GM21423 (cell line): ENCODE data around the gene PPFIA1.
"Not testable (repeated sequence)": the region's sequence is repeated elsewhere in the genome, so short reads cannot be mapped to it uniquely, and the experiment has no call there.

Experiments
- ATAC-seq: cut with Tn5 transposase; IDR thresholded peaks from one replicate; pipeline ENCODE4 v1.9.1; 2021; ENCODE audit warnings: mild to moderate bottlenecking, moderate library complexity; ENCODE audit not compliant: unreplicated experiment

The PPFIA1 gene

DNA sequence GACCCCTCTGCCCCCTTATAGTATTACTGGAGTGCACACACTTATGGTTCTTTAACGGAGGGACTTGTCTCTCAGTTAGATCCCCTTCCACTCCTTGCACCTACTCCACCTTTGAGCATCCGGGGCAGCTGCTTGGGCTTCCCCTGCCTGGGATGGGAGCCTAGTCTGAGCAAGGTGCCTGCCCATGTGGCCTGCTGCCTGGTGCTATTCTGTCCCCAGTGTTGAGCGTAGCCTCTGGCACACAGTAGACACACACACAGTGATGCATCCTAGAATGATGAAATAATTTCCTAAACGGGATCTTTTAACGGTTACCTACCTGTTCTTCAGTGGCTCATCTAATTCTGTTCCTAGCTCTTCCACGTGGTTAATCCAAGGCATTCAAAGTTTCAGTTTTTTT lies 22.4 kb downstream of the PPFIA1 start:
- no peak for ATAC-seq

DNA sequence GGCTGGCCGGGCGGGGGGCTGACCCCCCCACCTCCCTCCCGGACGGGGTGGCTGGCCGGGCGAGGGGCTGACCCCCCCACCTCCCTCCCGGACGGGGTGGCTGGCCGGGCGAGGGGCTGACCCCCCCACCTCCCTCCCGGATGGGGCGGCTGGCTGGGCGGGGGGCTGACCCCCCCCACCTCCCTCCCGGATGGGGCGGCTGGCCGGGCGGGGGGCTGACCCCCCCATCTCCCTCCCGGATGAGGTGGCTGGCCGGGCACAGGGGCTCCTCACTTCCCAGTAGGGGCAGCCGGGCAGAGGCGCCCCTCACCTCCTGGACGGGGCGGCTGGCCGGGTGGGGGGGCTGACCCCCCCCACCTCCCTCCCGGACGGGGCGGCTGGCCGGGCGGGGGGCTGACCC lies 24.7 kb downstream of the PPFIA1 start:
- ATAC-seq, result not testable (repeated sequence)

DNA sequence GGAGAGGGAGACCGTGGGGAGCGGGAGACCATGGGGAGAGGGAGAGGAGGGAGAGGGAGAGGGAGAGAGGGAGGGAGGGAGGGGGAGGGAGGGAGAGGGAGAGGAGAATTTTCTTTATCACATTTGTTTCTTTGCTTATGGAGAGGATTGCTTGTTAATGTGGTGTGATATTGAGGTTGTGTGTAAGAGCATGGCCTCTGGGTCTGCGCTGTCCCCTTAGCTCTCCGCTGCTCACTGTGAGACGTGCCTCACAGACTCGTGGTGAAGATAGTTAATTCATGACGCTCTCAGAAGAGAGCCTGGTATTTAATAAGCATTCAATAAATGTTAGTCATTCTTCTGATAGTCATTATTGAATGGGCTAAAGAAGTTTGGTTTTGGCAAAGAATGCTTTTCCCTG lies 26.2 kb downstream of the PPFIA1 start:
- ATAC-seq, result no peak

DNA sequence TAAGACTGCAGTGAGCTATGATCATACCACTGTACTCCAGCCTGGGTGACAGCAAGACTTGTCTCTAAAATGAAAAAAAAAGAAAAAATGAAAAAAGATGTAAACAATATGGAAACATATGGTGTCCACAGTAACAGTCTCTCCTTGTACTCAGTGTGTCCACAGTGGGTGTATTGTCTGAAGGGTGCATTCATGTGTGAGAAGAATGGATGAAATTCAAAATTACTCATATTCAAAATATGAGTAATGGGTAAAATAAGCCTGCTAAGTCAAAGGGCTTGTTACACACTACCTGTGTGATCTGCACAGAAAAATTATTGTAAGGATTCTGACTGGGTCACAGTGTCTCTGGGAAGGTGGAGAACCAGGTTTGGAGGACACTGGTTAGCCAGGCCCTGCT lies 26.9 kb downstream of the PPFIA1 start:
- no peak for ATAC-seq

DNA sequence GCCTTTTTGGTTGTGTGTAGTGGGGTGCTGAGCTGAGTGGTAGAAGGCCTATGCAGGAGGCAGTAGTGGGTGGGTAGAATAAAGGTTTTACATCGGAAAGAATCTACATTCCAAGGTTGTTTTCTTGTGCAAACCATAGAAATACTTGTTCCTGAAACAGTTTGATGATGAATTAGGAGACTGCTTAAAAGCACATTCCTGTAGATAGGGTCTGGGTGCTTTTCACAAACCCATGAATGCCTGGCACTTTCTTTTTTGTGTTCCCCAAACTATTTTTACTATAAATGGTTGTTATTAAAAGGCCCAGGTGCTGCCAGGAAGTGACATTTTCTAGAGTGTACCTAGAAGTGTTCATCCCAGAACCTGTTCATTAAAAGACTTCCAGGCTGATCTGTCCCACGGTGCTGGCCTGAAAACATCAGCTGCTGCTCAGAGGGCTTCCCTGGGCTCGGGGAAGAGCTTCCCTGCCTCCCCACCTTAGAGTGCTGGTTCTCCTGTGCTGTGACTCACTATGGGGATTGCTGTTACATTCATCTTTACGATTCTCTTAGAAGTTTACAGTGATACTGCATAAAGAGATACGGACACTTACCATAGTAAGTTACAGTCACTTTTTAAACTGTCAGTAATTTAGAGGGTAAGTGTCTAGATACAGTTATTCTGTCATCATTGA lies 27.9 kb downstream of the PPFIA1 start:
- ATAC-seq, result no peak

DNA sequence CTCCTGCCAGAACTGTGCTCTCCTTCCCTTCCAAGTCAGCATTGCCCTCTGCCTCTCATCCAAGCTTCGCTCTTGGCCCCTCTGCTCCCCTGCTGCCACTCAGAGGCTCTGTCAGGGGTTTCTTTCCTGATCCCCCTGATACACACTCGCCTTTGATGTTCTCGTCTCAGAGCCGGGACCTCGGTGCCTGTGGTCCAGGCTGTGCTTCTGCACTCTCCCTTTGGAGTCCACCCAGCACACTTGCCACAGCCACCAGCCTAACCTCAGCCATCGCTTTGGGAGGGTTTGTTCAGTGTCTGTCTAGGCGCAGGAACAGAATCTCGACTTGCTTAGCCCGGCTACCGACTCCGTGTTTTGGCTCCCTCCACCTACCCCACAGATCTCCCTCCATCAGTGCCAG lies 29.1 kb downstream of the PPFIA1 start:
- ATAC-seq, result no peak

DNA sequence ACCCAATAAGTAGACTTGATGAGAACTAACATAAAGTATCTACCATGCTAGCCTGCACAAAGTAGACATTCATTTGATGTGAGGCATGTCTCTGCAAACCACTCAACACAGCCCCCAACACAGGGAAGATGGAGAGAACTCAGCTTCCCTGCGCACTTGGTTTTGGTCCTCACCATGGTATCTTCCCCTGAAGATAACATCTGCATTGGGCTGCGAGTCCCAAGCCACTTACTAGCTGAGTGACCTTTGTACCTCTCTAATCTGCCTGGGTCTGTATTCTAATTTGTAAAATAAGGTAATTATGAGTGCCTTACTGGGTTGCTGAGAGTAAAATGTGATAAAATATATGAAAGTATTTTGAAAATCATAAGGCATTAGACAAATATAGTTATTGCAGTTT lies 30.7 kb downstream of the PPFIA1 start:
- no peak for ATAC-seq

DNA sequence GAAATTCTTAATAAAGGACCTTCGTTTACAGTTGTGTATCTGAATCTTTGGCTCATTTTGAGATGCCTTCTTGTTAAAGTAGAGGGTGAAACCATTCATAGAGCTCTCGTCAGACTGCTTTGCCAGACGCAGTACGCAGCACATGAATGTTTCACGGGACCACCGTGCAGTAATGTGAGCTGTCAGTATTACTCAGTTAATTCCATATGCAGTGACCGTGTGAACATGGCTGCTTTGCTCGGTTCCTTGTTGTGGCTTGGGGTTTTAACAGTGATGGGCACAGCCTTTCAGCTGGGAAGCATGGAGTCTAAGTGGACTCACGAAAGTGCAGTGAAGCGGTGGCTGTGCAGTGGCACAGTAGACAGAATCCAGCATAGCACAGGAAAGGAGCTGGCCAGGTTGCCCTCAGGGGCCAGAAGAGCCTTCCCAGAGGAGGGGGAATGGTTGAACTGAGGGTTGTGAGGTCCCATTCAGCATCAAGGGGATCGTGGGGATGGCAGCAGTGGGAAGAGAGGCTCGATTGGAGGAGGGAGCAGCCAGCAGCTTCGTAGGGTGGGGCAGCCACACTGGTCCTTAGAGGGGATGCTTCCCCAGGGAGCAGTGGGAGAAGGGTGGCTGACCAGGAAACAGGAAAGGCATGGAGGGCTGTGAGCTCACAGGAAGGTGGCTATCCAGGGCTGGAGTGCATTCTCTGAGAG lies 31.4 kb downstream of the PPFIA1 start:
- ATAC-seq, result no peak

DNA sequence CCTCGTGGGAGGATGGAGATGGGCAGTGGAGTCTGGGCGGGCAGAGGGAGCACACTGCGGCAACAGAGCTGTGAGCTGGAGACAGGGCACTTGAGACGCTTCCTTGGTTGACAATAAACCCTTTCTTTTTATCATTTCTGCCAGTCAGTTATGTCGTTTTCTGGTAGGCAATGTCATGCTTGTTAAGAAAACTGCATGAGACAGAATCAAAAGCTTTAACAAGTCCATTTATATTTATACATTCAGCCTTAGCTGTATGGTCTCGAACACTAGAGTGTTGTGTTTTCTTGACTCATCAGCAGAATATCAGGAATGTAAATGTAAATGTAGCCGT lies 31.9 kb downstream of the PPFIA1 start:
- ATAC-seq, result no peak

DNA sequence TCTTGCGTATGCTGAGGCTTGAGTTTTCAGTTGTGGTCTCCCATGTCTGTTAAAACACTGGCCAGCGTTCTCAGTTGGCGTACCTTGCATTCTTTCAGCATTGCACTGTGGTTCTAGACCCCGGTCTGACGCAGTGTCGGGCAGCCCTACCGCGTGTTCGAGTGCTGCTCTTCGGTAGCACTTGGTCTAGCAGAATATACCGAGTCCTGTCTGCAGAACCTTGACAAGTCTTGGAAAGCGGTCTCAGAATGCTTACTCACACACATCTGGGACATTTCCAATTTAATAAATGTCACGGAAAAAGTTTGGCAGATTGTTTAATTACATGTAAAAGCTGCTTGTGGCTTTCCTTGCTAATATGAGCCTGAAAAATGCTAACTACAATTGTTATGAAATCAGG lies 32.6 kb downstream of the PPFIA1 start:
- no peak for ATAC-seq

DNA sequence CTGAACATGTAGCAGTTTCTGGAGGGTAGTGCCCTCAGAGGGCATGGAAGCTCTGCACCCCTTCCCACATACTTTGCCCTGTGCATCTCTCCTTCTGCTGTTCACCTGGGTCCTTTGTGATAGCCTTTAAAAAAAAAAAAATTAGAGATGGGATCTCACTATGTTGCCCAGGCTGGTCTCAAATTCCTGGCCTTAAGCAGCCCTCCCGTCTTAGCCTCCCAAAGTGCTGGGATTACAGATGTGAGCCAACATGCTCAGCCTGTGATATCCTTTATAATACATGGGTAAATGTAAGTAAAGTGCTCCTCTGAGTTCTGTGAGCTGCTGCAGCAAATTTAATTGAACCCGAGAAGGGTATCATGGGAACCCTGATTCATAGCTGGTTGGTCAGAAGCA lies 33.7 kb downstream of the PPFIA1 start:
- no peak for ATAC-seq

DNA sequence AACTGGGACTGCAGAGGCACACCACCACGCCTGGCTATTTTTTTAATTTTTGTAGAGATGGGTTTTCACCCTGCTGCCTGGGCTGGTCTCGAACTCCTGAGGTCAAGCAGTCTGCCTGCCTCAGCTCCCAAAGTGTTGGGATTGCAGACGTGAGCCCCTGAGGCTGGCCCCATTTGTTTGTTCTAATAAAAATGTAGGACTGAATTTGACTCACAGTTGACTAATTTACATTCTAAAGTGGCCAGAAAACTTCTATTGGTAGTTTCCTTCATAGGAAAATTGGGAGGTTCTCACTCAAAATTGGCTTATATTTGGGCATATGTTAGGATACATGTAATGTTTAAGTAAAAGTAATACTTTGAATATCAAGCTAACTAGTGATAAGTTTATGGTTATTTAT lies 35.0 kb downstream of the PPFIA1 start:
- no peak for ATAC-seq

DNA sequence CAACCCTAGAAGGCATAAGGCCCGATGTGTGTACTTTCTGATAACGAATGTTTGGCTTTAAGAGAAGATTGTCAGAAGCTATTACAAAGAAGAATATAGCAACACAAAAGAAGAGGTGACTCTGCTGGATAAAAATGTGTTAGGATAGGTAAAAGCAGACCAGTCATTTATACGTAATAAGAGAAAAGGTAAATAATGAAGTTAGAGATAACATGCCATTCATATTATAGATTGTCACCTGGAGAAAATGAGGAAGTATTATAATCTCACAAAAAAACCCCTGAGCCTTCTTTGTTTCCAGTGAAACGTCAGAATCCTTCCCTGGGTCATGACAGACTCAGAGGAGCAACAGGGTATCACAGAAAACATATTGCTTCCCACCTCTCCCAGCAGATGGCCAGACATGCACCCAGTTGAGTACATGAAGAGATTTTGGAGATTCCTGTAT lies 36.1 kb downstream of the PPFIA1 start:
- no peak for ATAC-seq

DNA sequence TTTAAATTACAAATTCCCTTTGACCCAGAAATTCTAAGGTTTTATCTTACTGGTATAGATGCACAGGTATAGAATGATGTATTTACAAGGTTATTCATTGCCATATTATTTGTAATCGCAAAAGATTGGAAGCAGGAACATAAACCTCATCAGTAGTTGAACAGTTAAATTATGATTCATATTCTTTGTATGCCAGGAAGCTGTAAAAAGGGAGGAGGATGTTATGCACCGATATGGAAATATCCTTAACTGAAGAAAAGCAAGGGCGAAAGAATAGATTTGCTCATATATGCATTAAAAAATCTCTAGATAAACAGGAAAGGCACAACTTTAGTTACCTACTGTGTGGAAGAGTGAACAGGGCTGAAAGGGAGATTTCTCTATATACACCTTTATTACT lies 36.7 kb downstream of the PPFIA1 start:
- ATAC-seq, result no peak

DNA sequence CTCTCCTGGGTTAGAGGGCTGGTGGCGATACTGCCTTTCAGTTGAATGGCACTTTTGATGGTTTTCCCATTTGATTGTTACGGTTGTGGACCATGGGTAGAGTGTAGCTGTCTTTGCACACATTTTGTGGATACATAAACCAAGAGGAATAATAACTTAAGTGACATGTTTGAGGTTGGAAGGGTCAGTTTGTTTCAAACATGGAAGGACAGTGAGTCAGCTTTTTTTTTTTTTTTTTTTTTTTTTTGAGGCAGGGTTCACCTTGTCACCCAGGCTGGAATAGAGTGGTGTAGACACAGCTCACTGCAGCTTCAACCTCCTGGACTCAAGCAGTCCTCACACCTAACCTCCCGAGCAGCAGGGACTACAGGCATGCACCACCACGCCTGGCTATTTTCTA lies 41.1 kb downstream of the PPFIA1 start:
- no peak for ATAC-seq

DNA sequence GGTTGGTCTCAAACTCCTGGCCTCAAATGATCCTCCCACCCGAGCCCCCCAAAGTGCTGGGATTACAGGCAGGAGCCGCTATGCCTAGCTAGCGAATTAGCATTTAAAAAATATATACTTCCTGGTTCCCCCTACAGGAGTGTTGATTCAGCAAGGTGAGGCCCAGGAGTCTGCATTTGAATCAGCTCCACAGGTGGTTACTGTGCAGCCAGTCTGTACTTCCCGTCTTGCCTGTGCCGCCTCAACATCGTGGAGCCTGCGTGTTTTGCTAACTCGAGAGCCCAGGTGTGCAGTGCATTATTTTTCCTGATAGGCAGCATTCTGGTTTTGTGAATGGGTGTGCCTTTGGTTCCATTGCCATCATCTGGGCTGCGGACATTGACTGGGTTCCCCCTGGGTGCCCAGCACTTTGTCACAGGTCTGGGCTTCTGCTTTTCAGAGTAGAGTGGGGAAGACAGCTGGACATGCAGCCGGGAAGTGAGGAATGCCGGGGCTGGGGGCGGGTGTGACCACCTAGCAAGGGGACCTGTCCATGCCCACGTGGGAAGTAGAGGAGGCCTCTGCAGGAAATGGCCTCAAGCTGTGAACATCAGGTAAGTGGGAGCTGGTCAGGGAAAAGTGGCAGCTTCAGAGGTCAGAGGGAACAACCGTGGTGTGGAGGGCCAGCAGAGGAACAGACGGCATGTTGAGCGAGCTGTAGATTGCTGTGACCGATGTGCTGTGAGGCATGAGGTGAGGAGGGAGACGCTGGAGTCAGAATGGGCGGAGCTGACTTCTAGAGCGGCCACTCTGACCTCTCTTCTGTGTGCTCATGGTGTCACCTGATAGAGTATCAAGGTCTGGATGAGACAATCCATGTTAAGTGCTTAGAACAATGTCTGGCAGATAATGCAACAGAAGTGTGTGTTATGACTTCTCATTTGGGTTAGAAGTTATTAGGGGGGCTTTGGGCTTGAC lies 42.2 kb downstream of the PPFIA1 start:
- ATAC-seq, result no peak

DNA sequence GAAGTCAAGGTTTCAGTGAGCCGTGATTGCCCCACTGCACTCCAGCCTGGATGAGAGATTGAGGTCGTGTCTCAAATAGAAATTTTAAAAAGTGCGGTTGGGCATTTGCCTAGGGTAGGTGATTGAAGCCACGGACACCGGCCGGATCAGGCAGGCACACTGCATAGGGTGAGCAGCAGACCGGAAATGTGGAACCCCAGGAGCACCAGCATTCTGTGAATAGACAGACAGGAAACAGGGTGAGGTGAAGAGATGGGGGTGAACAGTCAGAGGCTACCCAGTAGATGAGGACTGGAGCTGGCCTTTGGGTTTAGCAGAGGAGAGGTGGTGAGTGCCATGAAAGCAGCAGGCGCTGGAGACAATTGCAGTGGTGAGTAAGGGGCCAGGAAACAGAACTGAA lies 43.5 kb downstream of the PPFIA1 start:
- no peak for ATAC-seq

DNA sequence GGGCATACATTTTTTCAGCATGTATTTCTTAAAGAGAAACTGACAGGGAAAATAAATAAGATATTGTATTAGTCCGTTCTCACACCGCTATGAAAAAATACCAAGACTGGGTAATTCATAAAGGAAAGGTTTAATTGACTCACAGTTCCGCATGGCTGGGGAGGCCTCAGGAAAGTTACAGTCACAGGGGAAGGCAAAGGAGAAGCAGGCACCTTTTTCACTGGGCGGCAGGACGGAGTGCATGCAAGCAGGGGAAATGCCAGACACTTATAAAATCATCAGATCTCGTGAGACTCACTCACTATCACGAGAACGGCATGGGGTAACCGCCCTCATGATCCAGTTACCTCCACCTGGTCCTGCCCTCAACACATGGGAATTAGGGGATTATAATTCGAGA lies 44.2 kb downstream of the PPFIA1 start:
- no peak for ATAC-seq

DNA sequence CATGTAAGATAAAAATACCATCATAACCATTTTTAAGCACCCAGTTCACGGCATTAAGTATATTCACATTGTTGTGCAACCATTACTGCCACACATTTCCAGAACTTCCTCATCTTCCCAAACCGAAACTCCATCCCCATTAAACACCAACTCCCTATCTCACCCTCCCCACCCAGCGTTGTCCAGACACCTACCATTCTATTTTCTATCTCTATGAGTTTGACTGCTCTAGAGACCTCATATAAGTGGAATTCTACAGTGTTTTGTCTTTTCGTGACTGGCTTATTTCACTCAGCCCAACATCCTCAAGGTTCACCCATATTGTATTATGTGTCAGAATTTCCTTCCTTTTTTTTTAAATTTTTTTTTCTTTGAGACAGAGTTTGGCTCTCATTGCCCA lies 45.2 kb downstream of the PPFIA1 start:
- ATAC-seq, result no peak

DNA sequence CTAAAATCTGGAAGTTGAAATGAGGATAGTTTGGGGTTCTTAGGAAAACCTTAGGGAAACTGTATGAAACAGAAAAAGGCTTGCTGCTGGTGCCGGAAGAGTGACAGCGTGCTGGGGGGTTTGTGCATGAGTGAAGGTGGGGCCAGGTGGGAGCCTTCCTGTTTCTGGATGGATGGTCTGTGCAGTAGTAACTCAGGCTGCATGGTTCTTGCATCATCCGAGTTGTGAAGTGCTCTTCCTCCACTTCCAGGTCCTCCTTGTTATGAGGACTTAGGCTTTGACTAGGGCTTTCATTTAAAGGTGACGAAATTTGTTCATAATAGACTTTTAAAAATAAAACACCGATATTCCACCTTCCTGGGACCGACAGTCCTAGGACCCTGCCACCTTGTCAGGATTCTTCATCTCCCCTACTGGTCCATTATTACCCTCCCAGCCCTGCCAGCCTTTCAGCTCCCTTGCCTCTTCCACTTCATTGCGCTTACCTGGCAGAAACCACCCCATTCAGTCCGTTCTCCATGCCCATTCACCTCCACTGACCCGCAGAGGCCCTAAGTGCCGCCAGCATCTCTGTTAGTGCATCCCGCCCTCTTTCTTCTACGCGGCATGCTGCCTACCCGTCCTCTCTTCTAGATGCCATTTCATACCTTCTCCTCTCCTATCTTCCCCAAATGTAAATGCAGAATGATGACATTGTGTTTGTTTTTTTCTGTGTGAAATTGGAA lies 47.3 kb downstream of the PPFIA1 start:
- no peak for ATAC-seq

DNA sequence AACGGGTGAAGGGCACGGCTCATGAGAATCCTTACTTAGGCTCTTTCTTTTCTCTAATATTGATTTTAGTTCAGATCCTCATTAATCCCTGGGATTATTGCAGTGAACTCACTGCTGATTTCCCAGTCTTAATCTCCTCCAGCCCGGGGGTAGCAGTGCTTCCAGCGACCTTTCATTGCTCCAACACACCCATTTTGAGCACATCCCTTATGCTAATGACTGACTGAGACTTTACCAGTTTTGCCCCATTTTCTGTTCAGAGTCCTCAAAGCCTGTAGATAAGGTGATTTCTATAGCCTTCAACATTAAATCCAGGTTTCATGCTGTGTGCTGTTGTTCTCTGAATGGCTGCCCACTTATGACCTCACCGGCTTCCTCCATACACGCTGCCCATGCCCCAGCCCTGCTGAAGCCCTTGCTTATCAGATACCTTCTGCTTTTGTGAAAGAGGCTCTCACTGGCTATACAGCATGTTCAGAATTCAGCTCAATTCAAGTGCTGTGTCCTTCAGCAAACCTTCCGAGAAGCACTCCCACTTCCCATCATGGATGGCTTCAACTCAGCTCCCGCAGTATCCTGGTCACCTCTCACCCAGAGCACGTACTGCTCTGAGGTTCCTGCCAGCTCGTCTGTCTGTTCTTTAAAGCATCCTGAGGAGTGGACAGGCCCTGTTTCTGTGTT lies 49.0 kb downstream of the PPFIA1 start:
- no peak for ATAC-seq
